Neural progenitor cell (in vitro differentiated cells): ENCODE data around the gene PDGFB. TPM values are rescaled to one million over a fixed set of nuclear protein-coding genes. Genes with fewer than 3 reads are reported as not detected.

Source experiments
- DNase-seq: peaks from one replicate; pipeline ENCODE4 v3.0.0-alpha.2; 2016; ENCODE audit warnings: low spot score
- H2AFZ ChIP-seq: fragments of 200-600 bp; sonication (generic); replicated peaks from 2 replicates; pipeline ENCODE4 v1.6.1; 2016; ENCODE audit warnings: antibody characterized with exemption
- H3F3A ChIP-seq: fragments of 200-600 bp; sonication (generic); 2 replicates; pipeline ENCODE4 v1.6.1; 2016; ENCODE audit warnings: antibody characterized with exemption, low read depth
- H3K27ac ChIP-seq: fragments of 200-600 bp; sonication (generic); 2 replicates; pipeline ENCODE4 v1.5.1; 2016; ENCODE audit warnings: mild to moderate bottlenecking
- H3K27me3 ChIP-seq: fragments of 200-600 bp; sonication (generic); 2 replicates; pipeline ENCODE4 v1.6.1; 2016; ENCODE audit warnings: mild to moderate bottlenecking, moderate library complexity
- H3K36me3 ChIP-seq: fragments of 200-600 bp; sonication (generic); 2 replicates; pipeline ENCODE4 v1.5.1; 2016
- H3K4me1 ChIP-seq: fragments of 200-600 bp; sonication (generic); 2 replicates; pipeline ENCODE4 v1.6.1; 2016; ENCODE audit warnings: mixed run types
- H3K4me2 ChIP-seq: fragments of 200-600 bp; sonication (generic); 2 replicates; pipeline ENCODE4 v1.6.1; 2016
- H3K4me3 ChIP-seq: fragments of 200-600 bp; sonication (generic); 2 replicates; pipeline ENCODE4 v1.5.1; 2016
- H3K79me2 ChIP-seq: fragments of 200-600 bp; sonication (generic); 2 replicates; pipeline ENCODE4 v1.6.1; 2016; ENCODE audit warnings: low read depth
- H3K9ac ChIP-seq: fragments of 200-600 bp; sonication (generic); 2 replicates; pipeline ENCODE4 v1.6.1; 2016
- H3K9me3 ChIP-seq: fragments of 200-600 bp; sonication (generic); 2 replicates; pipeline ENCODE4 v1.5.1; 2016; ENCODE audit warnings: low read depth
- H4K20me1 ChIP-seq: fragments of 200-600 bp; sonication (generic); 2 replicates; pipeline ENCODE4 v1.6.1; 2016; ENCODE audit warnings: low read depth
- H3K27ac Mint-ChIP-seq: 3 replicates; pipeline ENCODE4 v1.8.0; 2021; ENCODE audit warnings: mixed read lengths
- H3K27me3 Mint-ChIP-seq: 2 replicates; pipeline ENCODE4 v1.8.0; 2022; ENCODE audit warnings: low read depth, mild to moderate bottlenecking, inconsistent platforms, moderate library complexity, mixed read lengths; ENCODE audit not compliant: insufficient read depth
- H3K36me3 Mint-ChIP-seq: 3 replicates; pipeline ENCODE4 v1.8.0; 2021; ENCODE audit warnings: mixed read lengths
- H3K4me1 Mint-ChIP-seq: 3 replicates; pipeline ENCODE4 v1.8.0; 2021; ENCODE audit warnings: mixed read lengths
- H3K4me3 Mint-ChIP-seq: 3 replicates; pipeline ENCODE4 v1.8.0; 2021; ENCODE audit warnings: mild to moderate bottlenecking, moderate library complexity, mixed read lengths
- H3K9me3 Mint-ChIP-seq: 3 replicates; pipeline ENCODE4 v1.8.0; 2020; ENCODE audit warnings: mixed read lengths
- CTCF ChIP-seq: fragments of 200-600 bp; sonication (generic); IDR thresholded peaks from 2 replicates; pipeline ENCODE4 v1.5.1; 2017; ENCODE audit warnings: antibody characterized with exemption, mild to moderate bottlenecking
- EZH2 ChIP-seq: fragments of 200-600 bp; sonication (generic); IDR thresholded peaks from 2 replicates; pipeline ENCODE4 v1.6.1; 2017; ENCODE audit warnings: antibody characterized with exemption, mild to moderate bottlenecking, moderate library complexity
- EZH2phosphoT487 ChIP-seq: fragments of 200-600 bp; sonication (generic); IDR thresholded peaks from 2 replicates; pipeline ENCODE4 v1.6.1; 2017; ENCODE audit warnings: antibody characterized with exemption
- total RNA-seq: library from RNA; depleted of rRNA; stranded (reverse); fragments of >200 nt; gene quantifications from 2 replicates; pipeline ENCODE4 v1.2.3, GENCODE V29; 2015; ENCODE audit warnings: low replicate concordance

Gene PDGFB
- total RNA-seq, 1 donor from 2014 or later, result 0.15 TPM

- H3K4me3 ChIP-seq, result peak overlapping the region; percentile 61
- H3K36me3 ChIP-seq, result no peaks in the 10 kb centered on the region
- Mint-ChIP-seq H3K36me3 (no peaks in the 10 kb centered on the region), H3K4me3 (peak overlapping the region; percentile 89), H3K27me3 (peaks cover 53% of the 10 kb centered on the region), H3K9me3 (no peaks in the 10 kb centered on the region), H3K4me1 (peaks cover 38% of the 10 kb centered on the region), H3K27ac (peak overlapping the region; percentile 85)
- no peak for TF ChIP-seq EZH2
- TF ChIP-seq CTCF, result no peak
- no peak for TF ChIP-seq EZH2phosphoT487
- H3K9me3 ChIP-seq, result no peaks in the 10 kb centered on the region
- peak overlapping the region; percentile 98 for H3K4me2 ChIP-seq
- H3K4me1 ChIP-seq, result peaks cover 24% of the 10 kb centered on the region
- peaks cover 84% of the 10 kb centered on the region for H3K27me3 ChIP-seq
- DNase-seq, result no peak
- H3K79me2 ChIP-seq, result no peaks in the 10 kb centered on the region
- no peak overlapping the region for H2AFZ ChIP-seq
- no peak overlapping the region for H3K27ac ChIP-seq
- no peak overlapping the region for H3K9ac ChIP-seq
- H3F3A ChIP-seq, result peaks cover 21% of the 10 kb centered on the region
- H4K20me1 ChIP-seq, result peaks cover 4% of the 10 kb centered on the region
Observed at GRCh38 chr22:39241794-39242594, 2.8 kb downstream of the PDGFB start.

GRCh38 chr22:39240831-39241793 lies 3.7 kb downstream of the PDGFB start:
- TF ChIP-seq EZH2phosphoT487 (no peak), CTCF (no peak), EZH2 (no peak)
- Mint-ChIP-seq H3K4me1 (peaks cover 47% of the 10 kb centered on the region), H3K27ac (peak overlapping the region; percentile 85), H3K4me3 (peak overlapping the region; percentile 89), H3K9me3 (no peaks in the 10 kb centered on the region), H3K27me3 (peaks cover 44% of the 10 kb centered on the region), H3K36me3 (no peaks in the 10 kb centered on the region)
- Histone ChIP-seq H3K36me3 (no peaks in the 10 kb centered on the region), H4K20me1 (peaks cover 4% of the 10 kb centered on the region), H3K9ac (no peak overlapping the region), H3K9me3 (no peaks in the 10 kb centered on the region), H3K4me1 (peaks cover 25% of the 10 kb centered on the region), H3K79me2 (no peaks in the 10 kb centered on the region), H3K27me3 (peaks cover 84% of the 10 kb centered on the region), H2AFZ (no peak overlapping the region), H3K27ac (no peak overlapping the region), H3K4me3 (peak overlapping the region; percentile 61), H3K4me2 (peak overlapping the region; percentile 98), H3F3A (peaks cover 27% of the 10 kb centered on the region)
- DNase-seq, result peak; percentile 35

- peaks cover 32% of the 10 kb centered on the region for H3K27me3 Mint-ChIP-seq
- no peak for TF ChIP-seq EZH2phosphoT487
- TF ChIP-seq CTCF, result no peak
- no peak for TF ChIP-seq EZH2
- H3K4me3 ChIP-seq, result no peak overlapping the region
- no peaks in the 10 kb centered on the region for H4K20me1 ChIP-seq
- no peak overlapping the region for H2AFZ ChIP-seq
- peaks cover 75% of the 10 kb centered on the region for H3K27me3 ChIP-seq
- no peaks in the 10 kb centered on the region for H3K79me2 ChIP-seq
- no peaks in the 10 kb centered on the region for H3K9me3 ChIP-seq
- no peak for DNase-seq
- no peak overlapping the region for H3K4me2 ChIP-seq
- H3F3A ChIP-seq, result peaks cover 39% of the 10 kb centered on the region
- H3K9ac ChIP-seq, result no peak overlapping the region
- no peak overlapping the region for H3K27ac ChIP-seq
- H3K9me3 Mint-ChIP-seq, result no peaks in the 10 kb centered on the region
- no peak overlapping the region for H3K27ac Mint-ChIP-seq
- no peaks in the 10 kb centered on the region for H3K36me3 ChIP-seq
- H3K36me3 Mint-ChIP-seq, result no peaks in the 10 kb centered on the region
- H3K4me1 ChIP-seq, result peaks cover 39% of the 10 kb centered on the region
- H3K4me1 Mint-ChIP-seq, result peaks cover 51% of the 10 kb centered on the region
- no peak overlapping the region for H3K4me3 Mint-ChIP-seq
Observed at GRCh38 chr22:39239561-39240423, 5.0 kb downstream of the PDGFB start.
